KMS-11 (cell line): ENCODE measurements around the gene FNDC10.

Source experiments
- H2AFZ ChIP-seq: fragments of 200-600 bp; sonication (generic); 2 replicates; pipeline ENCODE4 v1.6.1; 2016; ENCODE audit warnings: antibody characterized with exemption, mixed run types, low read depth
- H3K27ac ChIP-seq: fragments of 200-600 bp; sonication (generic); 2 replicates; pipeline ENCODE4 v1.6.1; 2016; ENCODE audit warnings: mild to moderate bottlenecking, mixed run types
- H3K27me3 ChIP-seq: fragments of 200-600 bp; sonication (generic); 2 replicates; pipeline ENCODE4 v1.6.1; 2017; ENCODE audit warnings: mild to moderate bottlenecking, low read depth, mixed run types, moderate library complexity; ENCODE audit not compliant: insufficient read depth
- H3K36me3 ChIP-seq: fragments of 200-600 bp; sonication (generic); 2 replicates; pipeline ENCODE4 v1.6.1; 2017; ENCODE audit warnings: mild to moderate bottlenecking, mixed run types; ENCODE audit not compliant: insufficient read depth
- H3K4me1 ChIP-seq: fragments of 200-600 bp; sonication (generic); 2 replicates; pipeline ENCODE4 v1.6.1; 2016; ENCODE audit warnings: mild to moderate bottlenecking, low read depth, mixed run types; ENCODE audit not compliant: poor library complexity, severe bottlenecking
- H3K4me2 ChIP-seq: fragments of 200-600 bp; sonication (generic); 2 replicates; pipeline ENCODE4 v1.7.0; 2016; ENCODE audit warnings: mild to moderate bottlenecking, mixed run types
- H3K4me3 ChIP-seq: fragments of 200-600 bp; sonication (generic); IDR thresholded peaks from 2 replicates; pipeline ENCODE4 v1.6.1; 2017; ENCODE audit warnings: low read depth, low read length, mixed read lengths; ENCODE audit not compliant: insufficient read depth
- H3K79me2 ChIP-seq: fragments of 200-600 bp; sonication (generic); 2 replicates; pipeline ENCODE4 v1.6.1; 2016; ENCODE audit warnings: low read depth, mixed run types; ENCODE audit not compliant: insufficient read depth
- H3K9ac ChIP-seq: fragments of 200-600 bp; sonication (generic); 2 replicates; pipeline ENCODE4 v1.6.1; 2016; ENCODE audit warnings: mild to moderate bottlenecking, mixed run types
- H4K20me1 ChIP-seq: fragments of 200-600 bp; sonication (generic); 2 replicates; pipeline ENCODE4 v1.6.1; 2016; ENCODE audit warnings: mild to moderate bottlenecking, mixed run types; ENCODE audit not compliant: insufficient read depth
- CTCF ChIP-seq: fragments of 200-600 bp; sonication (generic); conservative IDR thresholded peaks from 2 replicates; pipeline ENCODE4 v1.6.1; 2017; ENCODE audit warnings: low read depth, mild to moderate bottlenecking, antibody characterized with exemption, low read length, moderate library complexity, mixed read lengths

The FNDC10 gene

GRCh38 chr1:1578371-1578940, 21.5 kb downstream of the FNDC10 start:
- TF ChIP-seq CTCF, result no peak
- Histone ChIP-seq H3K27ac (no peak overlapping the region), H4K20me1 (no peaks in the 10 kb centered on the region), H3K79me2 (peaks cover 9% of the 10 kb centered on the region), H3K4me3 (no peak overlapping the region), H3K9ac (no peak overlapping the region), H3K27me3 (peaks cover 67% of the 10 kb centered on the region), H3K4me1 (peaks cover 1% of the 10 kb centered on the region), H3K4me2 (no peak overlapping the region), H2AFZ (no peak overlapping the region), H3K36me3 (no peaks in the 10 kb centered on the region)

GRCh38 chr1:1577367-1578011, 22.4 kb downstream of the FNDC10 start:
- Histone ChIP-seq H3K27ac (no peak overlapping the region), H3K36me3 (no peaks in the 10 kb centered on the region), H3K9ac (no peak overlapping the region), H2AFZ (no peak overlapping the region), H3K4me1 (peaks cover 3% of the 10 kb centered on the region), H3K79me2 (peaks cover 19% of the 10 kb centered on the region), H3K27me3 (peaks cover 57% of the 10 kb centered on the region), H3K4me2 (no peak overlapping the region), H4K20me1 (no peaks in the 10 kb centered on the region), H3K4me3 (no peak overlapping the region)
- no peak for TF ChIP-seq CTCF

- Histone ChIP-seq H2AFZ (peak within 1 kb of the TSS; percentile 62), H3K4me1 (peaks cover 3% of the 10 kb centered on the region), H3K9ac (peak within 1 kb of the TSS; percentile 91), H3K36me3 (0 out of 2 replicates have a peak, but pooled peaks cover 3% of the 10 kb centered on the region), H3K4me3 (peak within 1 kb of the TSS; percentile 95), H3K27me3 (peaks cover 35% of the 10 kb centered on the region), H3K79me2 (peaks cover 44% of the 10 kb centered on the region), H3K27ac (peak within 1 kb of the TSS; percentile 78), H4K20me1 (peaks cover 3% of the 10 kb centered on the region; the same call in 1 of the 2 replicates), H3K4me2 (peak within 1 kb of the TSS; percentile 64)
- TF ChIP-seq CTCF, result no peak
Observed at GRCh38 chr1:1574721-1575537, 25.0 kb downstream of the FNDC10 start, which contains the start of gene SSU72. SSU72 (minus strand) TSS chr1:1574863; CDS start chr1:1574557, 306 bp downstream.

GRCh38 chr1:1573843-1574720, 25.9 kb downstream of the FNDC10 start:
- TF ChIP-seq CTCF, result 0 out of 2 replicates have a peak, but pooled peaks have one; percentile 21
- peak overlapping the region; percentile 19 for H3K4me3 ChIP-seq
- H3K9ac ChIP-seq, result peak overlapping the region; percentile 91
- H3K4me1 ChIP-seq, result peaks cover 3% of the 10 kb centered on the region
- H3K36me3 ChIP-seq, result 0 out of 2 replicates have a peak, but pooled peaks cover 3% of the 10 kb centered on the region
- H3K27ac ChIP-seq, result peak overlapping the region; percentile 78
- H3K79me2 ChIP-seq, result peaks cover 53% of the 10 kb centered on the region
- peak overlapping the region; percentile 62 for H2AFZ ChIP-seq
- peak overlapping the region; percentile 38 for H3K4me2 ChIP-seq
- peaks cover 9% of the 10 kb centered on the region; the same call in 1 of the 2 replicates for H4K20me1 ChIP-seq
- peaks cover 27% of the 10 kb centered on the region for H3K27me3 ChIP-seq
